CD4-positive, alpha-beta T cell treated with Interleukin-12 subunit alpha and Interleukin-12 subunit beta, for 1 hour (primary cell): Measurements from ENCODE around the gene METTL9.
"Not testable (repeated sequence)": the region's sequence is repeated elsewhere in the genome, so short reads cannot be mapped to it uniquely, and the experiment has no call there.

Experiments
- DNase-seq: peaks from one replicate; pipeline ENCODE4 v3.0.0-alpha.2; 2020

Gene METTL9

GRCh38 chr16:21599122-21600030, at the start of gene METTL9:
TSS of gene METTL9 (plus strand) at chr16:21599577. CDS start at chr16:21599734, 157 bp downstream.
- peak; percentile 96 for DNase-seq

DNA sequence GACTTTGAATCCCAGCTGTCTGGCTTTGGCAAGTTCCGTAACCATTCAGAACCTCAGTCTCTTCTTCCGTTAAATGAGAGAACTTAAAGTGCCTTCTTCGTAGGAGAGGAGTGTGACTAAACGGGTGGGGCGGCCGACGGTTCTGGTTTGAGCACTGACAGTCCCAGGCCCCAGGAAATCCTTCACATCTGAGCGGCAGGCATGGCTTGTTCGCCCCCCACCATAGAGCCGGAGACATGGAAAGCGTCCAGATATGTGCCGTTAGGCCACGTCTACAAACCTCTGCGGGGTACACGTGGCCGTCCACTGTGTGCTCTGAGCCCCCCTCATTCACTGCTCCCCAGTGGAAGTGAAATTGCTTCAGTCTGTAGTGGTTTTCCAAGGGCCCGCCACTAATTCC, 49.4 kb upstream of the METTL9 start:
- DNase-seq = not testable (repeated sequence)

DNA sequence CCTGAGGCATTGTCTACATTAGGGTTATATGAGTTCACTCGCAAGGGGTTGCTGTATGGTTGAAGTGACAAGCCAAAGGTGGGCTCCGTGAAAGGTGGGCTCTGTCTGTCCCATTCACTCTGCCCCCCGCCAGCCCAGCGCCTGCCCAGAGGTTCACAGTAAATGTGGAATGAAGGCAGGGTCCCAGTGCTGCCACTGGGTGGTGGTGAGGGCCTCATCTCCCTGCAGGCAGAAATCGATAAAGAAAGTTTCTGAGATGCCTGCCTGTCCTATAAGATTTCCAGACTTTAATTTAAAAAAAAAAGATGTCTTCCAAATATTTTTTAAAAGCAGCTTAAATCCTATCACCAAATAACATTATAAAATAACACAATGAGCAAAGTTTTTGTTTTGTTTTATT, 48.9 kb upstream of the METTL9 start:
- not testable (repeated sequence) for DNase-seq

DNA sequence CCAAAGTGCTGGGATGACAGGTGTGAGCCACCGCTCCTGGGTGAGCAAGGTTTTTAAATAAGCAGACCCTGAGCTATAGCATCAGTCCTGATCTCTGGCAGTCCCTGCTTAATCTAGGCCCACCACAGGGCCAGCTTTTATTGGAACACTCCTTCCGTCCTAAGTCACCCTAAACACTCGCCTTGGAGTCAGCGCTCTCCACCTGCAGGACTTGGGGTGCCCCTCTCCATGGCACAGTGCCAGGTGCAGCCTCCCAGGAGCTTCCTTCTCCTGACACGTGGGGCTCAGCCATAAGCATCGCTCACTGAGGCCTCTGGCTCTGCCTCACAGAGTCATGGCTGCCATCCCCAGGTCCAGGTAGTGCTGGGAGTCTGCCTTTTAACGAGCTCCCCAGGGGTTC, 48.3 kb upstream of the METTL9 start:
- not testable (repeated sequence) for DNase-seq

DNA sequence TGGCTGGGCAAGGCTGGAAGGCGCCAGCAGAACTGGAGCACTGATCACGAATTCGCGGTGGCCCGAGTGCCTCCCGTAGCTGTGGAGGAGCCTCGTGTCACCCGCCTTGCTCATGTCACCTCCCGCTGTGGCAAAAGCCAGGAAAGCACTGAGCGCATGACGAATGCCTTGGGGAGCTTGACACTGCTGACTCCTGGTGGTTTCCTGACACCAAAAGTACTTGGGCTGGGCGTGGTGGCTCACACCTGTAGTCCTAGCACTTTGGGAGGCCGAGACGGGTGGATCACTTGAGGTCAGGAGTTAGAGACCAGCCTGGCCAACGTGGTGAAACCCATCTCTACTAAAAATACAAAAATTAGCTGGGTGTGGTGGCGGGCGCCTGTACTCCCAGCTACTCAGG, 47.8 kb upstream of the METTL9 start:
- not testable (repeated sequence) for DNase-seq

DNA sequence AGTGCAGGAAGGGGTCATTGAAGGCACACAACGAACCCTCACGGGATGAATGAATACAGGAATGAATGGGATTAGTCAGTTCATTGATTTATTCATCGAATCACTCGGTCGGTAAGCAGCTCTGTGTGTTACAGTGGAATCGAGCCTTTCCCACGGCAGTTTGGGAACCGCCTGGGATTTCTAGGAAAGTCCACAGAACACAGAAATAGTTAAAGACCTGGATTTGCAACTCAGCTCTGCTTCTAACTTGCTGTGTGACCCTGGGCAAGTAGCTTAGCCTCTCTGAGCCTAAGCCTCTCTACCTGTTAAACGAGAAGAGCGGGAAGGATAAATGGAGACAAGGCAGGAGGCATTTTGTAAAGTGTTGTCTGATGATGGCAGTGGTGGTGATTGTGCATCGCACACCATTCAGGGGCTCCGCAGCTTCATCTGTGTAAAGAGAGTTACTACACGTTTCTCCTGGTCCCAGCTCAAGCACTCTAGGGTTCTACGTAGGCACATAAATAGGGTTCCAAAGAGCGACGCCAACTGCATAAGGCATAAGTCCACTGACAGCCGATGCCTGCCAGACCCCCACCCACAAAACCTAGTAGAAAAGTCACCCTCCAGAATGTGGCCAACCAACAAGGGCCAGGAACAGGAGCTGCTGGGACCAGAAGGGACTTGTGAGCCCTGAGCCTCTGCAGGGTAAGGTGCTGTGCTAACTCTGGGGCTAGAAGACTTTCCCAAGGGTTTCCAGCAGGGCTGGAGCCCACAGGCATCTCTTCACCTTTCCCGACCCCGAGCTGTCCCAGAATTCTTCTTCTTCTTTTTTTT, 45.7 kb upstream of the METTL9 start:
- DNase-seq = not testable (repeated sequence)

DNA sequence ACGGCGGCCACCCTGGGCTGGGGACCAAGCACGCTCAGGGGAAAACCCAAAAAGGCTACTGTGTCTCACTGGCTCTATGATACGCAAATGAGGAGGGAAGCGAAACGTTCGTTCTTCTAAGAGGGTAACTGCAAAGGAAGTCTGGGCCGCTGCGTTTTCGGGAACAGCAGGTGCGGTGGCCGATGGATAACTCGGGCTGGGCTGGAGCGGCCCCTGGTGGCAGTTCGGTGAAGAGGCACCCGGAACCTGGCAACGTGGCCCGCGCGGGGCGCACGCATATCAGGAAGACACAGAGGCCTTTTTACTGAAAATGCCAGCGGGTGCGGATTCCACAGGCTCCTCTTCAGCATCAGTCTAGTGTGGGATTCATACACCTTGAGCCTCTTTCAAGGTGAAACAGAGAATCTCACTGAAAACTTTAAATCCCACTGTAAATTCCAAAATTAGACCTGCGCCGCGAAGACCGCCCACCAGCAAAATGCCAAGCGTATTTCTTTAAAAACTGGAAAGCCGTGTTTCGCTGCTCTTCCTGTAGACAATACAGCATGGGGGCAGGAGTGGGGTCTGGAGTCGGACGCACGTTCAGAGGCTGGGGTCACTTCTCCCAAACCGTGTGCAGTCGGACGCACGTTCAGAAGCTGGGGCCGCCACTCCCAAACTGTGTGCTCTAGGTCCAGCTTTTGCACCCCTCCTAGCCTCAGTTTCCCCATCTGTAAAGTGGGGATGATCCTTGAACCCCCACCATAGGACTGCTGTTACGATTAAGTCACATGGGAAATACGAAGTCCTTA, 44.4 kb upstream of the METTL9 start:
- peak; percentile 90 for DNase-seq

GRCh38 chr16:21555621-21556020, 43.8 kb upstream of the METTL9 start:
- not testable (repeated sequence) for DNase-seq

DNA sequence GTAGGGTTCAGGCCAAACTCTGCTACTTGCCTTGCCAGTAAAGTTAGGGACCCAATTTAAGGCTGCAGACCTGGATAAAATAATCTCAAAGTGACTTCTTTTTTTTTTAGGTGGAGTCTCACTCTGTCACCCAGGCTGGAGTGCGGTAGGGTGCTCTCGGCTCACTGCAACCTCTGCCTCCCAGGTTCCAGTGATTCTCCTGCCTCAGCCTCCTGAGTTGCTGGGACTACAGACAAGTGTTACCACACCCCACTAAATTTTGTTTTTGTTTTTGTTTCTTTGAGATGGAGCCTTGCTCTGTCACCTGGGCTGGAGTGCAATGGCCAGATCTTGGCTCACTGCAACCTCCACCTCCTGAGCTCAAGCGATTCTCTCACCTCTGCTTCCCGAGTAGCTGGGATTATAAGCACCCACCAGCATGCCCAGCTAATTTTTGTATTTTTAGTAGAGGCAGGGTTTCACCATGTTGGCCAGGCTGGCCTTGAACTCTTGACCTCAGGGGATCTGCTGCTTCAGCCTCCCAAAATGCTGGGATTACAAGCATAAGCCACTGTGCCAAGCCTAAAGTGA, 43.3 kb upstream of the METTL9 start:
- not testable (repeated sequence) for DNase-seq

- DNase-seq = not testable (repeated sequence)
These were observed 42.6 kb upstream of the METTL9 start for GRCh38 chr16:21556651-21557241.

DNA sequence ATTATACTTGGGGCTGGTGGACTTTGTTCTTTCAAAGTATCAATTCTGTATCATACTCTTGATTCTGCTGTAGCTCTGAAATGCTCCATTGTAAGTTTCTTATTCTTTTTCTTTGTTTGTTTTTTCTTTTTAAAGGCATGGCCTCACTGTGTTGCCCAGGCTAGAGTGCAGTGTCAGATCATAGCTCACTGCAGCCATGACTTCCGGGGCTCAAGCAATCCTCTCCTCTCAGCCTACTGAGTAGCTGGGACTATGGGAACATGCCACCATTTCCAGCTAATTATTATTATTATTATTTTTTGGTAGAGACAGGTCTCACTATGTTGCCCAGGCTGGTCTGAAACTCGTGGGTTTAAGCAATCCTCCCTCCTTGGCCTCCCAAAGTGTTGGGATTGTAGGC, 38.9 kb upstream of the METTL9 start:
- DNase-seq = no peak

DNA sequence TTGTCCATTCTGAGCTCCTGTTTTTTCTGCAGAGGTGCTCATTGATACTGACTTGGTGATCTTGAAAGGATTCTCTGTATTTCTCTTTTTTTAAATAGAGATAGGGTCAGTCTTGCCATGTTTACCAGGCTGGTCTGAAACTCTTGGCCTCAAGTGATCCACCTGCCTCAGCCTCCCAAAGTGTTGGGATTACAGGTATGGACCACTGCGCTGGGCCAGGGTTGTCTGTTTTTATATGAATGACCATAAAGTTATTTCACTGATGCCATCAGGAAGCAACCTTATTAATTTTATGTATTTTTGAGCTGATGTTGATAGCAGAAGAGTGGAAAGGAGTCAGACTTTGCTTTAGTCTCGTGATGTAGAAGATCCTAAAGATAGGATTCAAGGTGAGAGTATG, 35.7 kb upstream of the METTL9 start:
- no peak for DNase-seq

DNA sequence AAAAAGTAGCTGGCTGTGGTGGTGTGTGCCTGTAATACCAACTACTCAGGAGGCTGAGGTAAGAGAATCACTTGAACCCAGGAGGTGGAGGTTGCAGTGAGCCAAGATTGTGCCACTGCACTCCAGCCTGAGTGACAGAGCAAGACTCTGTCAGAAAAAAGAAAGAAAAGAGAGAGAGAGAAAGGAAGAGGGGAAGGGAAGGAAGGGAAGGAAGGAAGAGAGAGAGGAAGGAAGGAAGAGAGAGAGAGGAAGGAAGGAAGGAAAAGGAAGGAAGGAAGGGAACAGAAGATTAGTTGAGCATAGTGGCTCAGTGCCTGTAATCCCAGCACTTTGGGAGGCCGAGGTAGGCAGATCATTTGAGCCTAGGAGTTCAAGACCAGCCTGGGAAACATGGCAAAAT, 35.0 kb upstream of the METTL9 start:
- DNase-seq = not testable (repeated sequence)

DNA sequence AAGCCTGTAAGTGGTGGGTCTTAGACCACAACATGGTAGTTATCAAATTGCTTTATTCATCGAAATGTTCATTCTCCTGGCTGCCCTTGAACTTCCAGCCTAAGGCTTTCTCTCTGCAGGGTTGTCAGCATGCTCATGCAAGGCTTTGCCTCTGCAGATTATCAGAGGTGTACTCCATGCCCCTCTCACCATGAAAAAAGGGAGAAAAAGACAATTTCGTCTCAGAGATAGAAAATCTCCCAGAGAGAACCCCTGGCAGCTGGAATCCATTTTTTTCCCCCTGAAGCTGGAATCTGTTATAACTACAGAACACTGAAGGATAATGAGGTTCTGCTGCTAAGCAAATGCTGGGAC, 33.9 kb upstream of the METTL9 start:
- no peak for DNase-seq

GRCh38 chr16:21565861-21566669, 33.3 kb upstream of the METTL9 start:
- DNase-seq = no peak

DNA sequence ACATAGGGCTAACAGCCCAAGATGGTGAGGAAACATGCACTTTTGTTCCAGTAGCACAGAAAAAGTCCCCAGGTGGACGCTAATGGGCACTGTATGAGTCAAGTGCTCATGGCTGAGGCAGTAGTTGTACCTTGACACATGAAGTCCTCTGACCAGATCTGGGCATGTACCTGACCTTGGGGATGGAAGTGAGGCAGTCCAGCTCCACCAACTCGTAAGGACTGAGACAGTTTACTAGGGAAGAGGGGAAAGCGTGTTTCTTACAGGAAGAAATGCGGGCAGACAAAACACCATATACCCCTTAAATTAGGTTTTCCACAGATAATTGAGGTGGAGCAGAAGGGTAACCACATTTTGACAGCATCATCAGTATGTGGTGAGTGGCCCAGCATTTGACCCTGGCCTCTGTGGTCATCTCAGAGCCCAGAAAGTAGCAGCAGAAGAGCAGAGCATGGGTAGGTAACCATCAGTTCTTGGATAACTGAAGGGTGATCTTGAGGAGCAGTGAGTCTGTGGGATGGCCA, 32.4 kb upstream of the METTL9 start:
- no peak for DNase-seq

DNA sequence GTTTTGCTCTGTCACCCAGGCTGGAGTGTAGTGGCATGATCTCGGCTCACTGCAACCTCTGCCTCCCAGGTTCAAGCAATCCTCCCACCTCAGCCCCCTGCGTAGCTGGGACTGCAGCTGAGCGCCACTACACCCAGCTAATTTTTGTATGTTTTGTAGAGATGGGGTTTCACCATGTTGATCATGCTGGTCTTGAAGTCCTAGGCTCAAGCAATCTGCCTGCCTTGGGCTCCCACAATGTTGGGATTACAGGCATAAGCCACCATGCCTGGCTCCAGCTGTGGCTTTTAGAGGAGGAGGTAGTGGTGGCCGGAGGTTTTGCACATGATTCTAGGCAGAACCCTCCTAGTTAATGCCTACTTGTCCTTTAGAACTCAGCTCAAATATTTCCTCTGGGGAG, 31.9 kb upstream of the METTL9 start:
- DNase-seq = not testable (repeated sequence)

DNA sequence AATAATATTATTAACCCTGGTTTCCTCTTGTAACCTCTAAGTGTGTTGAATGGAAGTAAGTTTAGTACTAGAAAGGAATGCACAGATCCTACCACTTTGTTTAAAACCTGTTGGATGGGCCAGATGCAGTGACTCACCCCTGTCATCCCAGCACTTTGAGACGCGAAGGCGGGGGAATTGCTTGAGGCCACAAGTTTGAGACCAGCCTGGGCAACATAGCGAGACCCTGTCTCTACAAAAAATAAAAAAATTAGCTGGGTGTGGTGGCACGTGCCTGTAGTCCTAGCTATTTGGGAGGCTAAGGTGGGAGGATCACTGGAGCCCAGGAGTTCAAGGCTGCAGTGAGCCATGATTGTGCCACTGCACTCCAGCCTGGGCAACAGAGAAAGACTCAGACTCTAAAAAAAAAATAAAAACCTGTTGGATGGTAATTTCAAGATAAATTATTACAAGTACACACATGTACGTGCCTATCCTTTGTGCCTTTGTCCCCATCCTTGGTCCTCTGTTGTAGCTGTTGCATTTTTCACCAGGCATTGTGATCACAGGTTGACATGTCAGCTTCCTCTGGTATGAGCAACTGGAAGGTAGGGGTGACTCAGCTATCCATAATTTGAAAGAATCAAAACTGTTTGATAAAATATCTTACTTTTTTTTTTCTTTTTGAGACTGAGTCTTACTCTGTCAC, 30.7 kb upstream of the METTL9 start:
- no peak for DNase-seq

GRCh38 chr16:21570676-21571017, 28.7 kb upstream of the METTL9 start:
- no peak for DNase-seq

DNA sequence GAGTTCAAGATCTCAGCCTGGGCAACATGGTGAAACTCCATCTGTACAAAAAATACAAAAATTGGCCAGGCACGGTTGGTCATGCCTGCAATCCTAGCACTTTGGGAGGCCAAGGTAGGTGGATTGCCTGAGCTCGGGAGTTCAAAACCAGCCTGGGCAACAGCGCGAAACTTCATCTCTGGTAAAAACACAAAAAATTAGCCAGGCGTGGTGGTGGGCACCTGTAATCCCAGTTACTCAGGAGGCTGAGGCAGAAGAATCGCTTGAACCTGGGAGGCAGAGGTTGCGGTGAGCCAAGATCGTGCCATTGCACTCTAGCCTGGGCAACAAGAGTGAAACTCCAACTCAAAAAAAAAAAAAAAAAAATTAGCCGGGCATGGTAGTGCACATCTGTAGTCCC, 25.9 kb upstream of the METTL9 start:
- not testable (repeated sequence) for DNase-seq

DNA sequence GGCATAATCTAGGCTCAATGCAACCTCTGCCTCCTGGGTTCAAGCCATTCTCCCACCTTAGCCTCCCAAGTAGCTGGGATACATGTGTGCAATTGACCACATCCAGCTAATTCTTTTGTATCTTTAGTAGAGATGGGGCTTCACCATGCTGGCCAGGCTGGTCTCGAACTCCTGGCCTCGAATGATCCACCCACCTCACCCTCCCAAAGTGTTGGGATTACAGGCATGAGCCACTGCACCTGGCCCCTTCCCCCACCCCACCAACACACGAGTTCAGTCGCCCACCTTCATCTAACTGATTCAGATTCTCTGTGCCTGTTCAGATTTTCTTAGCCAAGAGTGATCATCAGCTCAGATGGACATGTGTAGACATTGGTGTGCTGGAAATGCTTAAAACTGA, 25.0 kb upstream of the METTL9 start:
- no peak for DNase-seq
